PC-9 (cell line): Measurements from ENCODE around the gene MMS22L. TPM values are rescaled to one million over a fixed set of nuclear protein-coding genes. Genes with fewer than 3 reads are reported as not detected.

Source experiments
- BruUV-seq: library from RNA; stranded (reverse); fragments of 400-500 nt; replicated peaks from 2 replicates; lab custom pipeline; 2021; lab: Mats Ljungman, UMichigan
- CTCF ChIA-PET: fragments of 300-600 bp; sonication (Branson Sonifier 250); formaldehyde crosslinking; loops from one replicate; lab custom pipeline; 2022; ENCODE audit warnings: antibody characterized with exemption; lab: Charles Lee
- POLR2A ChIA-PET: fragments of 300-600 bp; sonication (Branson Sonifier 250); formaldehyde crosslinking; loops from one replicate; lab custom pipeline; 2022; ENCODE audit warnings: antibody characterized with exemption; ENCODE audit not compliant: unreplicated experiment; lab: Charles Lee
- DNase-seq, 2 experiments: peaks; one replicate each; pipeline versions ENCODE4 v3.0.0 to v3.0.0-alpha.2; 2015 to 2022; ENCODE audit warnings: mixed read lengths in 1 of 2
- H2AFZ ChIP-seq: fragments of 200-600 bp; sonication (generic); 2 replicates; pipeline ENCODE4 v1.8.1; 2017; ENCODE audit warnings: antibody characterized with exemption
- H3F3A ChIP-seq: fragments of 200-600 bp; sonication (generic); 2 replicates; pipeline ENCODE4 v1.8.1; 2017; ENCODE audit warnings: antibody characterized with exemption, mild to moderate bottlenecking, low read depth; ENCODE audit not compliant: insufficient read depth
- H3K27ac ChIP-seq: fragments of 200-600 bp; sonication (generic); 2 replicates; pipeline ENCODE4 v1.6.1; 2016; ENCODE audit warnings: mixed run types
- H3K27me3 ChIP-seq: fragments of 200-600 bp; sonication (generic); 2 replicates; pipeline ENCODE4 v1.6.1; 2016; ENCODE audit warnings: low read depth, mixed run types; ENCODE audit not compliant: insufficient read depth
- H3K36me3 ChIP-seq: fragments of 200-600 bp; sonication (generic); 2 replicates; pipeline ENCODE4 v1.6.1; 2016; ENCODE audit warnings: low read depth, mixed run types
- H3K4me1 ChIP-seq: fragments of 200-600 bp; sonication (generic); replicated peaks from 2 replicates; pipeline ENCODE4 v1.6.1; 2016; ENCODE audit warnings: mixed run types; ENCODE audit not compliant: insufficient read depth
- H3K4me2 ChIP-seq: fragments of 200-600 bp; sonication (generic); 2 replicates; pipeline ENCODE4 v1.6.1; 2017; ENCODE audit warnings: mixed run types
- H3K4me3 ChIP-seq: fragments of 200-600 bp; sonication (generic); 2 replicates; pipeline ENCODE4 v1.6.1; 2016; ENCODE audit warnings: mixed run types
- H3K79me2 ChIP-seq: fragments of 200-600 bp; sonication (generic); 2 replicates; pipeline ENCODE4 v1.6.1; 2017; ENCODE audit warnings: low read depth, mixed run types
- H3K9me2 ChIP-seq: fragments of 200-600 bp; sonication (generic); 2 replicates; pipeline ENCODE4 v1.8.1; 2017; ENCODE audit warnings: mild to moderate bottlenecking; ENCODE audit not compliant: insufficient read depth
- H3K9me3 ChIP-seq: fragments of 200-600 bp; sonication (generic); 2 replicates; pipeline ENCODE4 v1.8.1; 2016; ENCODE audit warnings: low read depth; ENCODE audit not compliant: insufficient read depth
- H4K20me1 ChIP-seq: fragments of 200-600 bp; sonication (generic); 2 replicates; pipeline ENCODE4 v1.8.1; 2017; ENCODE audit not compliant: insufficient read depth
- EZH2 ChIP-seq: fragments of 200-600 bp; sonication (generic); IDR thresholded peaks from 2 replicates; pipeline ENCODE4 v1.8.0; 2017; ENCODE audit warnings: antibody characterized with exemption, low read depth
- intact Hi-C: fragments of 100-400 bp; cut with micrococcal nuclease; formaldehyde crosslinking; loops from one replicate; pipeline ENCODE4 v1.10.0; 2022; ENCODE audit not compliant: unreplicated experiment
- total RNA-seq: library from RNA; stranded (reverse); gene quantifications from 2 replicates; pipeline ENCODE4 v1.2.3, GENCODE V29; 2021
- TF ChIP-seq, protein P1 (sequence below): fragments of 200-600 bp; sonication (generic); conservative IDR thresholded peaks from 2 replicates; pipeline ENCODE4 v1.6.1; 2017; ENCODE audit warnings: mixed run types, antibody characterized with exemption, mild to moderate bottlenecking, moderate library complexity

Gene MMS22L
- total RNA-seq, 1 experiment from 2014 or later = 43.6 TPM

DNA sequence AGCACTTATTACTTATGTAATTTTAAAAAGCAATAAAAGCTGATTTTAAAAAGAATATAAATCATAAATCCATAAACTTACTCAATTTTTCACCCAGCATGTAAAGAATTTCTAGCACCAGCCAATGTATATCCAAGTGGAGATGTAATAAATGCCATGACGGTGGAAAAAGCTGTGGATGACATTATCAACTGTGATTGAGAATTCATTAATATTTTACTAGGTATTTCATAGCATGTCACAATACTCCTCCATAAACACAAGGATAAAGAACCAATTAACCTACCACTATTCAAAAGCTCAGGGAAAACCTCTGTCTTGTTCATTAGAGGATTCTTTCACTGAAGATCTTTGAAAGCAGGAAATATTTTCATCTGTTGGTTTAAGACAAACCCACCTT is 13.2 kb downstream of the MMS22L start:
- no peaks in the 10 kb centered on the region for H4K20me1 ChIP-seq
- no peaks in the 10 kb centered on the region for H3K9me2 ChIP-seq
- intact Hi-C loops = no loop called here
- no peaks in the 10 kb centered on the region for H3K79me2 ChIP-seq
- peaks cover 29% of the 10 kb centered on the region for H3K36me3 ChIP-seq
- no peak overlapping the region for H3K27ac ChIP-seq
- no peak for TF ChIP-seq EZH2
- TF ChIP-seq, protein P1, sequence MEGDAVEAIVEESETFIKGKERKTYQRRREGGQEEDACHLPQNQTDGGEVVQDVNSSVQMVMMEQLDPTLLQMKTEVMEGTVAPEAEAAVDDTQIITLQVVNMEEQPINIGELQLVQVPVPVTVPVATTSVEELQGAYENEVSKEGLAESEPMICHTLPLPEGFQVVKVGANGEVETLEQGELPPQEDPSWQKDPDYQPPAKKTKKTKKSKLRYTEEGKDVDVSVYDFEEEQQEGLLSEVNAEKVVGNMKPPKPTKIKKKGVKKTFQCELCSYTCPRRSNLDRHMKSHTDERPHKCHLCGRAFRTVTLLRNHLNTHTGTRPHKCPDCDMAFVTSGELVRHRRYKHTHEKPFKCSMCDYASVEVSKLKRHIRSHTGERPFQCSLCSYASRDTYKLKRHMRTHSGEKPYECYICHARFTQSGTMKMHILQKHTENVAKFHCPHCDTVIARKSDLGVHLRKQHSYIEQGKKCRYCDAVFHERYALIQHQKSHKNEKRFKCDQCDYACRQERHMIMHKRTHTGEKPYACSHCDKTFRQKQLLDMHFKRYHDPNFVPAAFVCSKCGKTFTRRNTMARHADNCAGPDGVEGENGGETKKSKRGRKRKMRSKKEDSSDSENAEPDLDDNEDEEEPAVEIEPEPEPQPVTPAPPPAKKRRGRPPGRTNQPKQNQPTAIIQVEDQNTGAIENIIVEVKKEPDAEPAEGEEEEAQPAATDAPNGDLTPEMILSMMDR = no peak
- POLR2A ChIA-PET = no interaction called here
- H3K27me3 ChIP-seq = no peaks in the 10 kb centered on the region
- no peak overlapping the region for H3K4me2 ChIP-seq
- H3K4me3 ChIP-seq = no peak overlapping the region
- peaks cover 13% of the 10 kb centered on the region; the same call in 1 of the 2 replicates for H3F3A ChIP-seq
- H3K9me3 ChIP-seq = no peaks in the 10 kb centered on the region
- CTCF ChIA-PET = no interaction called here
- no peak overlapping the region for H2AFZ ChIP-seq
- no TSS peak for BruUV-seq
- H3K4me1 ChIP-seq = no peaks in the 10 kb centered on the region
- no peak for DNase-seq

DNA sequence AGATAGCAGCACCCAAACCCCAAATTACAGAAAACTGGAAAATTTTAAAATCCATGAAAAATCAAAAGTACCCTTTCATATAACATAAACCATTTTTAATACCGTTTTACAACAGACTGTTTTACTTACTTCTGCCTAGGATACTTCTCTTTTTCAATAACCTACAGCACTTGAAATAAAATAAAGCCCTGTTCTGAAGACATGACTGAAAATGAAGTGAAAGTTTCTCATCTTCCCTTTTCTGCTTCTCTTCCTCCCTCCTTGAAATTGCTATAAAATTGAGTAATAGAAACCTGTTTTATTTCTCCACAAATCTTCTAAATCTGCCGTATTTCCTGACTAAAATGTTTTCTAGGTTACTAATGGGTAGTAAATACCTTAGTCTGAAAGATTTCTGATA is 20.3 kb downstream of the MMS22L start:
- CTCF ChIA-PET = no interaction called here
- no peak for DNase-seq
- Histone ChIP-seq H3K79me2 (no peaks in the 10 kb centered on the region), H3K9me2 (0 out of 2 replicates have a peak, but pooled peaks cover 3% of the 10 kb centered on the region), H3F3A (peaks cover 5% of the 10 kb centered on the region; the same call in 1 of the 2 replicates), H4K20me1 (no peaks in the 10 kb centered on the region), H2AFZ (no peak overlapping the region), H3K4me2 (no peak overlapping the region), H3K4me1 (no peaks in the 10 kb centered on the region), H3K36me3 (peaks cover 29% of the 10 kb centered on the region), H3K27me3 (no peaks in the 10 kb centered on the region), H3K27ac (no peak overlapping the region), H3K9me3 (no peaks in the 10 kb centered on the region), H3K4me3 (no peak overlapping the region)
- TF ChIP-seq EZH2 = no peak
- TF ChIP-seq, protein P1 = no peak
- POLR2A ChIA-PET = no interaction called here
- intact Hi-C loops = no loop called here
- BruUV-seq = no TSS peak

DNA sequence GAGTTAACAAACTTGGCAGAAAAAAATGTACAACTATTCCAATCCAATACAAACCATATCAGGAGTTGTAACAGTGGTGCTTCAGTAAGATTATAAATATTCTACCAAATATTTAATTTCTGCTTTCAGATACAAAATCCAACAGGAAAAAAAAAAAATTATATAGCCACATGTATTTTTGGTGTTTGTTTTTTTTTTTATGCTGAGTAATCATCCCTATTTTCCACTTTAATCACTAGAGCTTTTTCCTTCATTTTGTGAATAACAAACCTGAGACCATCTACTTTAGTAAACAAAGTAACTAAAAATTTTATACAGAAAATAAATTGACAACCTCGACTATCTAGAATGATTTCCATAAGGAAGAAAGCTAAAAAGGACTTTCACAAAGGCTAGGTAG is 36.2 kb downstream of the MMS22L start:
- Histone ChIP-seq H3K4me1 (no peaks in the 10 kb centered on the region), H3K4me2 (no peak overlapping the region), H4K20me1 (no peaks in the 10 kb centered on the region), H3K4me3 (no peak overlapping the region), H3K27me3 (no peaks in the 10 kb centered on the region), H3K36me3 (no peaks in the 10 kb centered on the region; the same call in 1 of the 2 replicates), H3K79me2 (no peaks in the 10 kb centered on the region), H3K9me2 (no peaks in the 10 kb centered on the region), H2AFZ (no peak overlapping the region), H3F3A (no peaks in the 10 kb centered on the region), H3K9me3 (no peaks in the 10 kb centered on the region), H3K27ac (no peak overlapping the region)
- no TSS peak for BruUV-seq
- intact Hi-C loops = no loop called here
- DNase-seq = no peak
- POLR2A ChIA-PET = no interaction called here
- TF ChIP-seq, protein P1 = no peak
- no peak for TF ChIP-seq EZH2
- CTCF ChIA-PET = no interaction called here
